HG03060 (cell line): ENCODE measurements around the gene ZFP57.

ENCODE experiments used
- ATAC-seq: cut with Tn5 transposase; IDR thresholded peaks from one replicate; pipeline ENCODE4 v1.9.1; 2021; ENCODE audit warnings: low read depth, moderate number of reproducible peaks; ENCODE audit not compliant: unreplicated experiment

Gene ZFP57

DNA sequence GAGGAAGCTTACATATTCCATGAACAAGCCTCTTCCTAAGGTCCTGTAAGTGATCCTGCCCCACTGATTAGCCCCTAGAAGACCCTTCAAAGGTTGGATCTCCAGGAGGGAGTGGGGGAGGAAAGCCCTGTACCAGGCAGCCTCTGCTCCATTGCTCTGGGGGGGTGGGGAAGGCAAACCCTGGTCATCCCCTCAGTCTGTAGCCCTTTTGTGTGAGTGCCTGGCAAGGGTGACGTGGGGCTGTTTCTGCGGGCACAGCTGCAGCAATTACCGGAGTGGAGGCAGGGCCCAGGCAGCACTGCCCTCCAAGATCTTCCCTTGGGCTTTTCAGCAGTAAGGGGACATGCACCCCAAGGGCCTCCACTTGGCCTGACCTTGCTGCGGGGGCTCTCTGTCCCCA, 24.2 kb downstream of the ZFP57 start, which contains the start of gene MOG:
Gene MOG, plus strand, starts transcription at position 295 of the 400 bp plus-strand sequence. CDS start 118 bp downstream, outside the sequence.
- ATAC-seq: no peak

DNA sequence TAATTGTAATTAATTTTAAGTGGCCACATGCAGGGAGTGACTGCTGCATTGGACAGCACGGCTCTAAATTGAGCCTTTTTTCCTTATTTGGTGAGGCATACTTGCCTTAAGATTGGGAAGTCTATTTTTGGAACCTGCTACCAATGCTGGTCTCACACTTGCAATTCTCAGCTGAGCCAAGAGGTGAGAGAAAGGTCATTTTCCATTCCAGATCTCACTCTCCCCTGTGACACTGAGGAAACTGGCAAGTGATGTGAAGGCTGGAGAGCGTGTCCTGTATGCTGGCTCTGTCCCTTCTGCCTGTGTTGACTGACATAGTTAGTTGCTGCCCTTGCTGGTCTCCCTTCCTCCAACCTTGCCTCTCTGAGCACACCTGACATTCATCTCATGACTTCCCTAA, 24.8 kb downstream of the ZFP57 start:
- ATAC-seq: no peak

- no peak for ATAC-seq
Measured at GRCh38 chr6:29655658-29656057, 25.3 kb downstream of the ZFP57 start.

DNA sequence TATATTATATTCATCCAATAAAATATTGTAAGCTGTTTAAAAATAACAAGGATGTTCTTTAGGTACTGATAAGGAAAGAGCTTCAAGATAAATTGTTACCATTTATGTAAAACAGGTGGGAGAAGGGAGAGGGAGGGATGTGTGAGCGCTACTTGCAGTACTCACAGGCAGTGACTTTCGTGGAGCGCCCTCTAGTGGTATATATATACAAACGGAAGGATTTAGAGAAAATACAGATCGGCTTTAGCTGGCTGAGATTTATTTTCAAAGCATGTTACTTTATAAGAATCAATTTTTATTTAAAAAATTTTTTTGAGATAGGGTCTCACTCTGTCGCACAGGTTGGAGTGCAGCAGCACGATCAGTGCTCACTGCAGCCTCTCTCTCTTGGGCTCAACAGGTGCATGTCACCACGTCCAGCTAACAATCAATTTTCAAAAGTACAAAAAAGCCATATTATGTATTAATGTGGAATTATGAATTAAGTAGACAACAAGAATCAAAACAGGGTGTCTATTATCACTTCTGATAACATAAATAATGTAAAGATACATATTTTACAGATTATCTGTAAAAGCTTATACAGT, 27.4 kb downstream of the ZFP57 start:
- no peak for ATAC-seq

GRCh38 chr6:29652198-29652584, 28.8 kb downstream of the ZFP57 start:
- ATAC-seq: no peak

DNA sequence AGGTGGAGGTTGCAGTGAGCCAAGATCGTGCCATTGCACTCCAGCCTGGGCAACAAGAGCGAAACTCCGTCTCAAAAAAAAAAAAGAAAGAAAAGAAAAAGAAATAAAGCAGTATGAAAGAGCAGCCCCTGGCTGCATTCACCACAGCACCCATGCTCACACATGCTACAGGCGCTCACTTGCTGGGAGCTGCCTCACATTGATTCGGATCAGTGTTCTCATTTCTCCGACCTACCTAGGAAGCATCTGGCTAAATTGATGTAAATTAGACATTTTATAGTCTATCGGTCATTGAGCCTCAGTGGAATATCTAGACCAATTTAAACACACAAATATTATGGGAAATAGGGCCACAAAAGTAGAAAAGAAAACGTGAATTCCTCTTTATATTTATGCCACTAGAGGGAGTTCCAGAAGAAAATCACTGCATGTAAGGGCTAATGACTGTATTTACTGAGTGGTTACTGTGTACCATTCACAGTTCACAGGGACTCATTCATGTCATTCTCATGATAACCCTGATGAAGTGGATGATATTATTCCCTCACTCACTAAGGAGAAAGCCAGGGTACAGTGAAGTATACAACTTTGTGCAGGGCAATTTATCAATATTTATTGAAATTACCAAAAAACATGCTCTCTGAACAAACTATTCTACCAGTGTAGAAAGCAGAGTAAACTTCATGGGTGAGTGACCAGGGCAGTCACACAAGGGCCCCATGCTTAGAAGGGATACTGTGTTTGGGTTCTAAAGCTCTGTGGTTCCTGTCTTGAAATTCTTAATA, 29.3 kb downstream of the ZFP57 start:
- no peak for ATAC-seq

GRCh38 chr6:29649701-29650673, 31.0 kb downstream of the ZFP57 start:
- peak; percentile 87 for ATAC-seq

GRCh38 chr6:29647927-29648642, 32.9 kb downstream of the ZFP57 start:
- no peak for ATAC-seq

GRCh38 chr6:29641430-29642148, 39.4 kb downstream of the ZFP57 start:
- ATAC-seq: no peak

DNA sequence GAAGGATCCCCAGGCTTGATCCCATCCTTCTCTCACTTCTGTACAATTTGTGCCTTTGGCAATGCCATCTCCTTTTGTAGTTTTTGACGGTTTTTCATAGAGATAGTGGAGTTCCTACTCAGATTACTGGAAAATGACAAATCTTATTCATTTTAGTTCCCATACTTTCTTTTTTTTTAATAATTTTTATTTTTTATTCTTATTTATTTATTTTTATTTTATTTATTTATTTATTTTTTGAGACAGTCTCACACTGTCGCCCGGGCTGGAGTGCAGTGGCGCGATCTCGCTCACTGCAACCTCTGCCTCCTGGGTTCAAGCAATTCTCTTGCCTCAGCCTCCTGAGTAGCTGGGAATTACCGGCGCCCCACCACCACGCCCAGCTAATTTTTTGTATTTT, 43.7 kb downstream of the ZFP57 start:
- no peak for ATAC-seq

DNA sequence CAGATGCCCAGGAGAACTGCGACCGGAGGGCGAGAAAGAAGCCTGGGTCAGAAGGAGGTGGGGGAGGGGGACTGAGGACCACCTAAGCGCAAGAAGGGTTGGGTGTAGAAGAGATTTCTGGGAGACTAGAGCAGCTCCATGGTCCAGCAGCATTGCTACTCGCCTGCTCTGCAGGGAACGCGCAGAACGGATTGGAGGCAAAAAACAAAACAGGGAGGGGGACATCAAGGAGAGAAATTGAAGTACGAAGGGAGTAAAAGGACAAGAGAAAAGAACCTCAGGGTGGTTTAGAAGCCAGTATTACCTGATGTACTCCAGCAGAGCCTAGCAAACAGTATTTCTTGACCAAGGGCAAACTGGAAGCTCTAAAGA, 47.4 kb downstream of the ZFP57 start:
- no peak for ATAC-seq

DNA sequence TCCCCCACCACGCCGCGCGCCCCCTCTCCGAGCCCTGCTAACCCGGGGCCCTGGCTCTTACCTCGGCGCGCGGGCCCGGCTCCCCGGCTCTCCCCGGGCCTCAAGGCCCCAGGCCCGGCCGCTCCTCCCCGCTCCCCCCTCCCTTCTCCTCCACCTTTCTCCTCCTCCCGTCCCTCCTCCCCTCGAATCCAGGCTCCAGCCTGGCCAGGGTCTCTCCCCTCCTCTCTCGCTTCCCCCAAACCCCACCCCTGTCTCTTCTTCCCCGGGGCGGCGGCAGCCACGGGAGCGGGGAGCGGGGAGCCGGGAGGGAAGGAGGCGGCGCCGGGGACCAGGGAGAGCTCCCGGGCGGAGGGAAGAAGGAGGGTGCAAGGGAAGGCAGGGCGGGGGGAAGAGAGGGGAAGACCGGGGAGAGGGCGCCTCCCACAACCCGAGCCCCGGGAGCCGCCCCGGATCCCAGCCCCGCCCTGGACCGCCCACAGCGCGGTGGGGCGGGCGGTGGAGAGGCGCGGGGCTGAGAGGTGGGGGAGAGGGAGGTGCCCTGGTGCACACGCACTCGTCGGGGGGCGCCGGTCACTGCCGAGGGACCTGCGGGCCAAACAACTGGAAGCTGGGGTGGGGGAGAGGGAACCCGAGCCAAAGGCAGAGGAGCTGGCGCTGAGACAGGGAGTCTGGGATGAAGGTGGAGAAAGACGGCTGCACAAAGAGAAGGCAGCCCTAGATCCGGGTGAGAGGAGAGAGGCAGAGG, 48.0 kb downstream of the ZFP57 start, which contains the start of gene GABBR1:
Gene GABBR1, minus strand, starts transcription at position 395 of the 745 bp plus-strand sequence. CDS start 798 bp downstream, outside the sequence.
- ATAC-seq: no peak

GRCh38 chr6:29631860-29632731, 48.9 kb downstream of the ZFP57 start:
- ATAC-seq: no peak

GRCh38 chr6:29631209-29631810, 49.6 kb downstream of the ZFP57 start:
- no peak for ATAC-seq

- ATAC-seq: no peak
Measured at GRCh38 chr6:29630315-29630714, 50.6 kb downstream of the ZFP57 start.

GRCh38 chr6:29629571-29629970, 51.4 kb downstream of the ZFP57 start:
- no peak for ATAC-seq

DNA sequence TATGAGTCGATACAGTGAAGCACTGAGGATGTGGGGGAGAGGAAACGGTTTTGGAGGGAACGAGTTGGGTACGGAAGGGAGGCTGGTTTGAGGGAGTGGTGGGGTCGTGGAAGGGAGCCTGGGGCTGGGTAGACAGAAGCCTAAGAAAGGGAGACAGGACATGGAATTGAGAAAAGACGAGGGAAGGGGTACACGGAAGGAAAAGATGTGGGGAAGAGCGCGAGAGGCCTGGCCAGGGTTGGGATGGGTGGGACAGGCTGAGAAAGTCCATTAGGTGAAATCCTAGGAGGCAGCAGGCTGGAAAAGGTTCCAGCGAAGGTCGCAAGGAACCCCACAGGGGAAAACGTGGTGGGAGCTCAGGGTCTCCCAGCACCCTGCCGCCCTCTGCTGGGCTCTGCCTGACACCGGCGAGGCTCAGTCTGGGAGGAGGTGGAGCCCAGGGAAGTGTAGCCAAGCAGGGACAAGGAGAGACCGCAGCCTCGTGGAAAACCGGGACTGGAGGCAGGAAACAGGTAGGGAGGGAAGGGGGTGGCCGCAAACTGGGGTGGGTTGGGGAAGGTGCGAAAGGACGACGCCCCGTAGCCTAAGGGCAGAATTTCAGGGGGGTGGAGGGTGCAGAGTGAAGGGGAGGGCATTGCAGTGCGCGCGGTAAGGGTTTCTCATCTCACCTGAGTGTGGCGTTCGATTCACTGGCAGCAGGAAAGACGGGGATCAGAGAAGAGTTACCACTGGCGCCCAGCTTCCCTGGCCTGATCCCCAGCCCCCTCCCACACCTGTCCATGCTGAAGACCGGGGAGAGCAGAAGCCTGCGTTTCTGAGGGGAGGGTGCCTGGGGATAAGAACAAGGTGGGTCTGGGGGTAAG, 52.3 kb downstream of the ZFP57 start:
- no peak for ATAC-seq
